ENCODE data around the gene TRIM14.
A peak's percentile ranks its signal among the peaks of the same experiment; 100 is the strongest.

The TRIM14 gene

GRCh38 chr9:98083566-98084183, 35.3 kb downstream of the TRIM14 start:
- TF ChIP-seq CTCF (conservative IDR thresholded peaks at IDR 0.05), result no peak
- H3K27ac ChIP-seq, result peak overlapping the region; percentile 84

GRCh38 chr9:98083061-98083501, 35.9 kb downstream of the TRIM14 start:
- no peak for TF ChIP-seq CTCF (conservative IDR thresholded peaks at IDR 0.05)
- H3K27ac ChIP-seq, result peak overlapping the region; percentile 84

- no peak for TF ChIP-seq CTCF (conservative IDR thresholded peaks at IDR 0.05)
- peak overlapping the region; percentile 84 for H3K27ac ChIP-seq
These were observed 37.4 kb downstream of the TRIM14 start for GRCh38 chr9:98081477-98082219.

GRCh38 chr9:98080780-98081179, 38.2 kb downstream of the TRIM14 start:
- no peak for TF ChIP-seq CTCF (conservative IDR thresholded peaks at IDR 0.05)
- H3K27ac ChIP-seq, result peak overlapping the region; percentile 84

- no peak for TF ChIP-seq CTCF (conservative IDR thresholded peaks at IDR 0.05)
- H3K27ac ChIP-seq, result peak overlapping the region; percentile 84
These were observed 38.7 kb downstream of the TRIM14 start for GRCh38 chr9:98080326-98080725.

GRCh38 chr9:98078895-98079294, 40.1 kb downstream of the TRIM14 start:
- no peak for TF ChIP-seq CTCF (conservative IDR thresholded peaks at IDR 0.05)
- peak overlapping the region; percentile 84 for H3K27ac ChIP-seq

- H3K27ac ChIP-seq, result peak overlapping the region; percentile 92; the same call in 1 of the 2 replicates
These were observed 42.5 kb downstream of the TRIM14 start for GRCh38 chr9:98076514-98076890.

GRCh38 chr9:98075332-98075805, 43.7 kb downstream of the TRIM14 start:
- peak overlapping the region; percentile 92 for H3K27ac ChIP-seq
- no peak for TF ChIP-seq CTCF (conservative IDR thresholded peaks at IDR 0.05)

Data from VCaP (cell line).